ENCODE data around the gene NELFB. TPM values are rescaled to one million over a fixed set of nuclear protein-coding genes. Genes with fewer than 3 reads are reported as not detected.

Gene NELFB
- total and polyA plus RNA-seq, 2 of the 4 experiments (the other 2 are of a cell fraction) = 36.9 to 66.0 TPM

DNA sequence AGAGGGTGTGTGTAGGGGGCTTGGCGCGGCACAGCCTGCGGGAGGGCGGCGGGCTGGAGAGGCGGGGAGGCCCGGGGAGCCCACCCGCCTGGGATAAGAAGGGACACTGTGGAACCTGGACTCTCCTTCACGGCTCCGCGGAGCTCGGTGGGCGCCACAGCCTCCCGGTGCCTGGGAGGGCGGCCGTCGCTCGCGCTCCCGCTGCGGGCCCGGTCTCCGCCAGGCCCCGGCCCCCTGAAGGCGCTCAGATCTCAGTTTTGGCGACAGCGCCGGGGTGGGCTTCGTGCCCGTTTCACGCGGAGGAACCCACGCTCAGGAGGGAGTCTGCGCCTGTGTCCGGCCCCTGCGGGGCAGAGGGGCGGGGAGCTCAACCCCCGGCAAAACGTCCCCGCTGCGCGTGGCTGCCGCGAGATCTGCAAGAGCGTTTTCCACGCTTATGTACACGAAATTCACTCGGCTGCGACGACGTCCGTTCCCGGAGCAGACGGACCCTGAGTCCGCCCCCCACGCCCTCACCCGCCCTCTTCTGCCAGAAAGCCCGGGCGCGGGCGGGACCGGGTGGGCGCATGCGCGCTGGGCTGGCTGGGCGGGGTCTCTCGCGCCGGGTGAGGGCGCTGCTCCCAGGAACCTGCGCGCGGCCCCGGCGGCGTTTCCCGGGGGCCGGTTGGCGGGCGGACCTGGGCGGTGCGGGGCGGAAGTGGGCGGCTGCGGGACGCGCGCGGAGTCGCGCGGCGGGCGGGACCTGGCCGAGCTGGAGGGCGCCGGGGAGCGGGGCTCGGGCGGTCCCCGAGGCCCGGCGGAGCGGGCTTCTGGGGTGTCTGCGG lies at the start of gene NELFB (continued):
- TF ChIP-seq, protein P1, sequence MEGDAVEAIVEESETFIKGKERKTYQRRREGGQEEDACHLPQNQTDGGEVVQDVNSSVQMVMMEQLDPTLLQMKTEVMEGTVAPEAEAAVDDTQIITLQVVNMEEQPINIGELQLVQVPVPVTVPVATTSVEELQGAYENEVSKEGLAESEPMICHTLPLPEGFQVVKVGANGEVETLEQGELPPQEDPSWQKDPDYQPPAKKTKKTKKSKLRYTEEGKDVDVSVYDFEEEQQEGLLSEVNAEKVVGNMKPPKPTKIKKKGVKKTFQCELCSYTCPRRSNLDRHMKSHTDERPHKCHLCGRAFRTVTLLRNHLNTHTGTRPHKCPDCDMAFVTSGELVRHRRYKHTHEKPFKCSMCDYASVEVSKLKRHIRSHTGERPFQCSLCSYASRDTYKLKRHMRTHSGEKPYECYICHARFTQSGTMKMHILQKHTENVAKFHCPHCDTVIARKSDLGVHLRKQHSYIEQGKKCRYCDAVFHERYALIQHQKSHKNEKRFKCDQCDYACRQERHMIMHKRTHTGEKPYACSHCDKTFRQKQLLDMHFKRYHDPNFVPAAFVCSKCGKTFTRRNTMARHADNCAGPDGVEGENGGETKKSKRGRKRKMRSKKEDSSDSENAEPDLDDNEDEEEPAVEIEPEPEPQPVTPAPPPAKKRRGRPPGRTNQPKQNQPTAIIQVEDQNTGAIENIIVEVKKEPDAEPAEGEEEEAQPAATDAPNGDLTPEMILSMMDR (conservative IDR thresholded peaks at IDR 0.05; ENCODE audit: low read depth, low read length) = peak; percentile 17; the same call in 1 of the 2 replicates
- TF ChIP-seq, protein P2, sequence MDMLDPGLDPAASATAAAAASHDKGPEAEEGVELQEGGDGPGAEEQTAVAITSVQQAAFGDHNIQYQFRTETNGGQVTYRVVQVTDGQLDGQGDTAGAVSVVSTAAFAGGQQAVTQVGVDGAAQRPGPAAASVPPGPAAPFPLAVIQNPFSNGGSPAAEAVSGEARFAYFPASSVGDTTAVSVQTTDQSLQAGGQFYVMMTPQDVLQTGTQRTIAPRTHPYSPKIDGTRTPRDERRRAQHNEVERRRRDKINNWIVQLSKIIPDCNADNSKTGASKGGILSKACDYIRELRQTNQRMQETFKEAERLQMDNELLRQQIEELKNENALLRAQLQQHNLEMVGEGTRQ (IDR thresholded peaks at IDR 0.05; ENCODE audit: low read depth, low read length) = 0 out of 2 replicates have a peak, but pooled peaks have one; percentile 1

All from IMR-90 (cell line).